OCI-M2 (cell line): ENCODE measurements around the gene RAG2.
"Not testable (repeated sequence)": the region's sequence is repeated elsewhere in the genome, so short reads cannot be mapped to it uniquely, and the experiment has no call there.

ENCODE experiments used
- DNase-seq: peaks from one replicate; lab custom pipeline; 2025; ENCODE audit not compliant: unreplicated experiment; lab: John Stamatoyannopoulos, UW

Gene RAG2

DNA sequence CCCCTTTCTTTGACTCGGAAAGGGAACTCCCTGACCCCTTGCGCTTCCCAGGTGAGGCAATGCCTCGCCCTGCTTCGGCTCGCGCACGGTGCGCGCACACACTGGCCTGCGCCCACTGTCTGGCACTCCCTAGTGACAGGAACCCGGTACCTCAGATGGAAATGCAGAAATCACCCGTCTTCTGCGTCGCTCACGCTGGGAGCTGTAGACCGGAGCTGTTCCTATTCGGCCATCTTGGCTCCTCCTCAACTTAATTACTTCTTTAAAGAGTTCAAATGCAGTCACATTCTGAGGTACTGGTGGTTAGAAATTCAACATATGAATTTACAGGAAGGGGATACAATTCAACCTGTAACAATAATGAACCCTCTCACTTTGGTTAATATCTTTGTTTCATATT is 40.6 kb downstream of the RAG2 start:
- not testable (repeated sequence) for DNase-seq

DNA sequence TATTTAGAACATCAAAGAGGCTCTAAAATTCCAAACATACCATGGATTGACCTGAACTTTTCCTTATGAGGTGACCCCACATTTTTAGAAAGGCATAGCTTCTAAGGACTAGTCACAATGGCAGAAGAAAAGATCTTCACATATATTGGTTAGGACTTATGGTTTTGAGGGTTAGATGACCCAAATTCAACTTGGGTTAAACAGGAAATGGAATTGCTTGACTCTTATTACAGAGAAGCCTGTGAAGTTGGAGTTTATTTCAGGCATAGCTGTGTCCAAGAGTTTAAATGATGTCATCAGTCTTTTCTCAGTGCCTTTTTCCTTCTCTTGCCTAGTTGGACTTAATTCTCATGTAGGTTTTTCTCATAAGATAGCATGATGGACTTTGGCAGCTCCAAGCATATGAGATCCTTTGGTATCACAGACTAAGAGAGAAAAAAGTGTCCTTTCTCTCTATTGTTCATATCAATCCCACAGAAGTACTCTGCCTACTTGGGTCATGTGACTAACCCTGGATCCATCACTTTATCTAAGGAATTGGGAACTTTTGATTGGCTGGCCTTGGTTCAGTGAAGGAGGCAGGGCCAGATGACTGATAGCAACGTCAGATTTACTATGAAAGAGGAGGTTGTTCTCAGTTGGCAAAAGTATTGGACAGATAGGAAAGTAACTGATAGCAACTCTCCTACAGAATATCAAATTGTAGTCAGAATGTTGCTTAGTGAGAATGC is 47.5 kb downstream of the RAG2 start:
- no peak for DNase-seq
